Left colon (tissue), 2 donors: ENCODE data around the gene UCKL1. TPM values are rescaled to one million over a fixed set of nuclear protein-coding genes. Genes with fewer than 3 reads are reported as not detected.

Experiments
- ATAC-seq: fragments of 200-7000 bp; cut with Tn5 transposase; one replicate; pipeline ENCODE4 v1.9.1; 2020; ENCODE audit warnings: mild to moderate bottlenecking, moderate library complexity
- DNase-seq, 2 donors: peaks; one replicate each; pipeline ENCODE4 v3.0.0-alpha.2; 2020
- intact Hi-C, 2 donors: fragments of 100-400 bp; cut with DNase I in 1 of 2; cut with micrococcal nuclease in 1 of 2; formaldehyde crosslinking; loops; one replicate each; pipeline versions ENCODE4 v1.11.2 to v1.14.0; 2022; cut with DNase I, micrococcal nuclease
- total RNA-seq, 2 donors: library from RNA; stranded (reverse); fragmentation: NEBNext Ultra II Directional; extraction: Animal tissue kit (Norgen Biotek cat#: 25700); gene quantifications; one replicate each; pipeline ENCODE4 v1.2.1, GENCODE V29; 2021
- donor health status: DM: no; HTN: no; CAD: no.
- donor health status: DM: yes; HTN: yes; CAD: no.

Gene UCKL1
- total RNA-seq, 2 donors from 2014 or later: 41.7 to 44.8 TPM

GRCh38 chr20:63950701-63951397 is 5.4 kb downstream of the UCKL1 start:
- DNase-seq: no peak
- ATAC-seq: no peak

GRCh38 chr20:63947638-63948456 is 8.4 kb downstream of the UCKL1 start:
- DNase-seq (peak in 1 of 2 donors; percentile 33), ATAC-seq (no peak)
- intact Hi-C loops: no loop called here

More at GRCh38 chr20:63950701-63951397, 5.4 kb downstream of the UCKL1 start:
- intact Hi-C loops: no loop called here

GRCh38 chr20:63946986-63947637 is 9.1 kb downstream of the UCKL1 start:
- no peak for DNase-seq
- no peak for ATAC-seq
- intact Hi-C loops: no loop called here

GRCh38 chr20:63945921-63946920 is 10.0 kb downstream of the UCKL1 start:
- intact Hi-C loops: no loop called here
- ATAC-seq (no peak), DNase-seq (no peak)

- intact Hi-C loops: no loop called here
- ATAC-seq: no peak
- DNase-seq: no peak
These were observed 11.1 kb downstream of the UCKL1 start for GRCh38 chr20:63945031-63945658.

- ATAC-seq (no peak), DNase-seq (no peak)
- intact Hi-C loops: no loop called here
These were observed 11.9 kb downstream of the UCKL1 start for GRCh38 chr20:63944078-63944941.

GRCh38 chr20:63943808-63944077 is 12.5 kb downstream of the UCKL1 start:
- ATAC-seq (no peak), DNase-seq (no peak)
- intact Hi-C loops: no loop called here

- DNase-seq (no peak), ATAC-seq (no peak)
- intact Hi-C loops: no loop called here
These were observed 13.0 kb downstream of the UCKL1 start for GRCh38 chr20:63942969-63943807.

- peak in 1 of 2 donors; percentile 59 for DNase-seq
- intact Hi-C loops: no loop called here
- ATAC-seq: peak; percentile 20
These were observed 13.8 kb downstream of the UCKL1 start for GRCh38 chr20:63942250-63942951.

GRCh38 chr20:63941282-63942081 is 14.7 kb downstream of the UCKL1 start:
- intact Hi-C loops: no loop called here
- ATAC-seq: peak; percentile 60
- peak; percentile 75 to 81 for DNase-seq

- ATAC-seq (peak; percentile 2), DNase-seq (no peak)
- intact Hi-C loops: no loop called here
These were observed 15.5 kb downstream of the UCKL1 start for GRCh38 chr20:63940472-63941266.

- no peak for ATAC-seq
- DNase-seq: no peak
- intact Hi-C loops: no loop called here
These were observed 16.1 kb downstream of the UCKL1 start for GRCh38 chr20:63940071-63940471.

GRCh38 chr20:63939061-63939935 is 16.9 kb downstream of the UCKL1 start:
- intact Hi-C loops: no loop called here
- DNase-seq: no peak
- ATAC-seq: no peak

GRCh38 chr20:63937596-63937995 is 18.6 kb downstream of the UCKL1 start:
- no peak for DNase-seq
- ATAC-seq: no peak
- intact Hi-C loops: no loop called here
